AG09309 (cell line): ENCODE results near the gene RFPL3.

Experiments
- DNase-seq: peaks from one replicate; pipeline ENCODE4 v3.0.0-alpha.2; 2010; ENCODE audit warnings: low read depth
- H3K4me3 ChIP-seq: 2 replicates; pipeline ENCODE4 v1.5.1; 2011; ENCODE audit warnings: mild to moderate bottlenecking, low read depth, low read length, moderate library complexity; ENCODE audit not compliant: control insufficient read depth
- CTCF ChIP-seq: IDR thresholded peaks from 2 replicates; pipeline ENCODE4 v1.5.1; 2011; ENCODE audit warnings: mild to moderate bottlenecking, low read depth, low read length, inconsistent platforms; ENCODE audit not compliant: insufficient read depth, control insufficient read depth; ENCODE audit errors: missing control alignments

The RFPL3 gene

DNA sequence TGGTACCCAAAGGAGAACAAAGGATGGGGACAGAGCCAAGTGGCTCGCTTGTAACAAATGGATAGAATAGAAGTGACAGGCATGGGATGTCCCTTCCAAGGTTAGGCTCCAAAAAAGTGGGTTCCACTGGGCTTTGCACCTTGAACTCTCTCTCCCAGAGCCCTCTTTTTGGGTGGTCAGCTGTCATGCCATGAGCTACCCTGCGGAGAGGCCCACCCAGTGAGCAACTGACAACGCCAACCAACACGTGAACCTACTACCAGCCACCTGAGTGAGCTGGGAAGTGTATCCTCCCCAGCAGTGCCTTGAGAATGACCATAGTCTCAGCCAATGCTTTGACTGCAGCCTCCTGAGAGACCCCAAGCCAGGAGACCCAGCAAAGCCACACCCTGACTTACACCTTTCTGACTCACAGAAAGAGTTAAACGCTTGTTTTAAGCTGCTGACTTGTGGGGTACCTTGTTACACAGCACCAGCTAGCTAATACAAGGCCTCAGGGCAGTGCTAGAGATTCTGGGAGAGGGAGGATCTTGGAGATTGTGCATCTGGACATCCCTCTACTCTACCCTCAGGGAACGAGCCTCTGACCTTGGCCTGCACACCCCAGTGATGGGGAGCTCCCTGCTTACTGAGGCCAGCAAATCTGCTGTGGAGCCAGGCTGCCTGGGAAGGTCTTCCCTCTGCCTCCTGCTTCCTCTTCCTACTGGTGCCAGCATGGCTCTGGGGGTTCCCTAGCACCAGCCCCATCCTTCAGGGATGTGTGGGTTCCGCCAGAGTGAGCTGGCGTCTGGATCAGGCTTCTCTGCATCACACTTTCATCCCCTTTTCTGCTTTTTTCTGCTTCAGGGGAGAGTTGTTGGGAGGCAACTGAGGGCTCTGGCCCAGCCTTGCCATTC is 29.1 kb upstream of the RFPL3 start:
- H3K4me3 ChIP-seq: no peak overlapping the region
- no peak for DNase-seq
- TF ChIP-seq CTCF: no peak

GRCh38 chr22:32329202-32329645 is 28.4 kb upstream of the RFPL3 start:
- no peak for TF ChIP-seq CTCF
- no peak for DNase-seq
- H3K4me3 ChIP-seq: no peak overlapping the region

GRCh38 chr22:32331236-32331917 is 26.3 kb upstream of the RFPL3 start:
- DNase-seq: no peak
- no peak for TF ChIP-seq CTCF
- H3K4me3 ChIP-seq: no peak overlapping the region

DNA sequence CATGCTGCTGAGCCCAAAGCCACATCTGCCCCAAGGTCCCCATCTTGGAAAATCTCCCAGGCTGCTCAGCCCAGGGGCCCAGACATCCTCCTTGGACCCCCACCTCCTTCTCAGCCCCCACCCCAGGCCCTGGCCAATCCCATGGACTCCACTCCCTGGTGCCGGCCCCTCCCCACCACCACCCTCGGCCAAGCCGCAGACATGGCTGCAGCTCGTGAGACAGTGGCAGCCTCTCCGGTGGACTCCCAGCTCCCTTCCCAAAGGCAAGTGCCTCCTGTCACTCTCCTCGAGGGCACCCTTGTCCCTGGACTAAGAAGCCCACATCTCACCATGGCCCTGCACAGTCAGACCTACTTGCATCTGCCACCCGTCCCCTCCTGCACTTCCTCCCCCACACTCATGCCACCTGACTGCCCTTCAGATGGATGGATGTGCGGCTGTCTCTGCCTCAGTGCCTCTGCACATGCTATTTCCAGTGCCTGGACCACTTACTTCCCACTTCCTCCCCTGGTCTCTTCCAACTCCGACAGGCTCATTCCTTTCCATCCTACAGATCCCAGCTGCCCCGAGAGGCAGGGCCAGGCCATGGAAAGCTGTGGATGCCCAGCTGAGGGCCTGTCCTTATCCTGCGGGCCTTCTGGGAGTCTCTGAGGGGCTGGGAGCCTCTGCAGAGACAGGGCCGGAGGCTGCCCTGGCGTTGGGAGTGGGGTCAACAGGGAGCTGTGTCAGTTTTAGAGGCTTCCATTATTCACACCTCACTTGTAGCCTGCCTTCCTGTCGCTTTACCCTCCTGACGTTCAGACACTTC is 25.5 kb upstream of the RFPL3 start:
- TF ChIP-seq CTCF: no peak
- DNase-seq: no peak
- no peak overlapping the region for H3K4me3 ChIP-seq

GRCh38 chr22:32333141-32333768 is 24.4 kb upstream of the RFPL3 start:
- DNase-seq: no peak
- TF ChIP-seq CTCF: no peak

GRCh38 chr22:32333769-32334659 is 23.7 kb upstream of the RFPL3 start:
- TF ChIP-seq CTCF: no peak
- no peak overlapping the region for H3K4me3 ChIP-seq
- no peak for DNase-seq

More at GRCh38 chr22:32333141-32333768, 24.4 kb upstream of the RFPL3 start:
- H3K4me3 ChIP-seq: no peak overlapping the region
